IPS-NIHi7 (cell line): ENCODE data around the gene CTSZ.
"Not testable (repeated sequence)": the region's sequence is repeated elsewhere in the genome, so short reads cannot be mapped to it uniquely, and the experiment has no call there.

Source experiments
- DNase-seq: peaks from one replicate; pipeline ENCODE4 v3.0.0; 2012; ENCODE audit warnings: mixed read lengths; ENCODE audit errors: extremely low spot score

Gene CTSZ

DNA sequence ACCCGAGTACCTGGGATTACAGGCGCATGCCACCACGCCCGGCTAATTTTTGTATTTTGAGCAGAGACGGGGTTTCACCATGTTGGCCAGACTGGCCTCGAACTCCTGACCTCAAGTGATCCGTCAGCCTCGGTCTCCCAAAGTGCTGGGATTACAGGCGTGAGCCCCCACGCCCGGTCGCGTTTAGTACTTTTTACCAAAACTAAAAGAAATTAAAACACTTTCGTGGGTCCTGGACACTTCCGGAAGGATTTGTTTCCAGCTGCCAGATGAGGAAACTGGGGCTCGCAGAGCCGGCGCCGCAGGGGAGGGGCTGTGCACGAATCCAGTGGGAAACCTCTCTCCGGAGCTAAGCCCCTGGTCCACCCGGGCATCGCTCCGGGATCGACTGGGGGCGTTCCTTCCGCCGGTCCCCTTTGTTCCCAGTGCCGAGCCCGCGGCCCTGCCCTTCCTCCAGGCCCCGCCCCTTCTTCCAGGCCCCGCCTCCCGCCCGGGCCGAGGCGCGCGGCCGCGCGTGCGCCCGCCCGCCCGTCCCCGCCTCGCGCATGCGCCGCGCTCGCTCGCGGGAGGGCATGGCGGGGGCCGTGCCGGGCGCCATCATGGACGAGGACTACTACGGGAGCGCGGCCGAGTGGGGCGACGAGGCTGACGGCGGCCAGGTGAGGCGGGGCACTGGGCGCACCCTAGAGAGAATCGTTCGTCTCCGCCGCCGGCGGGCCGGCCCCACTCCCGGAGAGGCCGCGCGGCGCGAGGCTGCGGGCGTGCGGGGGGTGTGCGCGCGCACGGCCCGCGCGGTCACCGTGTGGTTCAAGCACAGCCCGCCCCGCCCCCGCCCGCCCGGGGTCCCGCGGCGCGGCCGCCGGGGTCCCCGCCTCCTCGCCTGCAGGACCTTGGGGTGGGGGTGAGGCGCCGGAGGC is 26.1 kb downstream of the CTSZ start, which contains the start of gene NELFCD:
NELFCD (plus strand) TSS at position 546 of the 917 bp plus-strand sequence; CDS start at position 600, 54 bp downstream.
- DNase-seq: peak; percentile 99

DNA sequence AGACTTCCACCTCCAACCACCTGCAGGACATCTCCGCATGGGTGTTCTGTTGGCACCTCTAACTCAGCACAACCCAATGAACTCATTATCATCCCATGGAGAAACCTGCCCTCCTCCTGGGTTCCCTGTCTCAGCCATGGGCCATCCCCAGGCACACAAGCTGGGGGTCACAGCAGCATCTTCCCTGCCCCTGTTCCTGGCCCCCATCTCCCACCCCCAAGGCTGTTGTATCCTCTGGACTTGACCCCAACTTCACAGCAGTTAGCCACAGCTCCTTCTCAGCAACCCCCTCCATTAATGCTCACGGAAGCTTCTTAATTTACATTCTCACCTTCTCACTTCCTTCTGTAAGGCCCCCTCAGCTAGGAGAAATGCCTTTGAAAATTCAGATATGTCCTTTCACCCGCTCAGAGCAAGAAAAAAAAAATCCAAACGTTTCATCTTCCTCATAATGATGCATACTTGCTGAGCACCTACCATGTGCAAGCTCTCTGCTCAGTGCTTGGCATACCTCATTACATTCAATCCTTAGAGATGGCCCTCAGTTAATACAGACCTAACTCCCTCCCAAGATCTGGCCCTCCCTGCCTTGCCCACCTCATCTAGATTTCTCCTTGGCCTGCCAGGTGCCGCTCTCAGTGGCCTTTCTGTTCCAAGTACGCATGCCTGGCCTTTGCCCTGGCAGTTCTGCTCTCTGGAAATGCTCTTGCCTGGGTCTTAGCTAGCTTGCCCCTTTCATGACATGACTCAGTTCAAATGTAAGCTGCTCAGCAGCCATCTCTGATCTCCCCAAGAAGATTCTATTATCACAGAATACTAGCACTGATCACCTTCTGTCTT is 28.5 kb downstream of the CTSZ start:
- DNase-seq: no peak

DNA sequence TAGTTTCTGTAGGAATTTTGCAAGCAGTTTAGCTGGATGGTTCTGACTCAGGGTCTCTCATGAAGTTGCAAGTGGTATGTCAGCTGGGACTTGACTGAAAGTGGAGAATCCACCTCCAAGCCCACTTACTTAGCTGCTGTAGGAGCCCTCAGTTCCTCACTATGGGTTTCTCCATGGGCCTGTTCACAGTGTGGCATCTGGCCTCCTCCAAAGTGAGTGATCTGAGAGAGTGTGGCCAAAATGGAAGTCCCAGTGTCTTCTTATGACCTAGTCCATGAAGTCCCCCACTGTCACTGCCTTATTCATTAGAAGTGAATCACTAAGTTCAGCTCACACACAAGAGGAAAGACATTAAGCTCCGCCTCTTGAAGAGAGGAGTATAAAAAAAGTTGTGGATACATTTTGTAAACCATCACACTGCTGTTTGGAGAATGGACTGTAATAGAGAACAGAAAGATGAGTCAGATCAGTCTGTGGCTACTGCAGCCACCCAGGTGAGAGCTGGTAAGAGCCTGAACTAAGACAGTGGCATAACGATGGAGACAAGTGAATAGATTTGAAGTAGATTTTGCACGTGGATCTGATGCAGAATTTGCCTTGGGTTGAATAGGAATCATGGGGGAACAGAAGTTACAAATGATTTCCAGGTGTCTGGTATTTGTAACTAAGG is 30.9 kb downstream of the CTSZ start:
- no peak for DNase-seq

DNA sequence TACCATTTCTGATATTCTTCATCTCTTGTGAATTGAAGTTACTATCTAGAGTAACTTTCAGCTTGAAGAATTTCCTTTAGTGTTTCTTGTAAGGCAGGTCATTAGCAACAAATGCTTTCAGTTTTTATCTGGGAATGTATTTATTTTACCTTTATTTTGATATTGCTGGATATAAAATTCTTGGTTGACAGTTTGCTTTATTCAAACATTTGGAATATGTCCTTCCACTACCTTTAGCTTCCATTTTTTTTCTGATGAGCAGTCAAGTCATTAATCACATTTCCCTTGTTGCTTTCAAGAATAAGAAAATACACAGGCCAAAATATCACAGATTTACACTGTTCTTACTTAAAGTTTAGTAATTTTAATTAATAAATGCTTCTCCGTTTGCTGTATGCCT is 31.7 kb downstream of the CTSZ start:
- no peak for DNase-seq

DNA sequence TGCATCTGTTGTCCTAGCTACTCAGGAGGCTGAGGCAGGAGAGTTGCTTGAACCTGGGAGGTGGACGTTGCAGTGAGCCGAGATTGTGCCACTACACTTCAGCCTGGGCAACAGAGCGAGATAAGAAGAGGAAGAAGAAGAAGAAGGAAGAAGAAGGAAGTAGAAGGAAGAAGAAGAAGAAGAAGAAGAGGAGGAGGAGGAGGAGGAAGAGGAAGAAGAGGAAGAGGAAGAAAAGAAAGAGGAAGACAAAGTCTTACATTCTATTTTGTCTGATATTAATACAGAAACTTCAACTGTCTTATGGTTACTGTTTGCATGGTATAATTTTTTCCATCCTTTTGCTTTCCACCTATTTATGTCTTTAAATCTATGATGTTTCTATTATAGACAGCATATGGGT is 33.2 kb downstream of the CTSZ start:
- DNase-seq: no peak

DNA sequence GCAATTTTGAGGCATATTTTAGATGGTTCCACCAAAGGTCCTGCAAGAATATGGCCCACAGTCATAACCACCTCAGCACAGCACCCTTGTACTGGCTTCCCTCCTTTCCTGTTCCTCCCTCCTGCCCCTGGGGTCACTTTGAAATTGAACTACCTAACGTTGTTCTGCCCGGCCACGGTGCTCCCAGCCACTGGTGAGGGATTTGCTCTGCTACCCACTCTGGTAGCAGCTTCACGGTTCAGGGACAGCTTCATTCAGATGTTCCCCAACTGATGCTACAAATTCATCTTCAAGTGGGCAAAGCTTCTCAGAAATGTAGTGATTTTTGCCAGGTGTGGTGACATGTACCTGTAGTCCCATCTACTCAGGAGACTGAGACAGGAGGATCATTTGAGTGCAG is 33.9 kb downstream of the CTSZ start:
- DNase-seq: no peak

DNA sequence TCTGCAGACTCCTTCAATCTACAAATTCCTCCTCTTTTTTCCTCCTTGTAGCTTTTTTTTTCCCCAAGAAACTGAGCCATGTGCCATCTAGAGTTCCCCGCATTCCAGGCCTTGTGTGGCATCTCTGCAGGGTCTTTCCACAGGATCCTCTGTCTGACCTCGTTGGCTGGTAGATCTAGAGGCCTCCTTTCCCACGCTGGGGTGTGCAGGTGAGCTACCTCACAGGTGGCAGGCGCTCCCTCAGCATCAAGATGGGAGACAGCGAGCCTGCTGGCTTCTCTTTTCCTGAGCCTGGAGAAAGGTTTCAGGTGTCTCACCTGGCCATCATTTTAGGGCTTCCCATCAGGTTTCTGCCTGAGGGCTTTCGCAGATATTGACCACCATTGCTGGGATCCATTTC is 35.6 kb downstream of the CTSZ start:
- DNase-seq: no peak

DNA sequence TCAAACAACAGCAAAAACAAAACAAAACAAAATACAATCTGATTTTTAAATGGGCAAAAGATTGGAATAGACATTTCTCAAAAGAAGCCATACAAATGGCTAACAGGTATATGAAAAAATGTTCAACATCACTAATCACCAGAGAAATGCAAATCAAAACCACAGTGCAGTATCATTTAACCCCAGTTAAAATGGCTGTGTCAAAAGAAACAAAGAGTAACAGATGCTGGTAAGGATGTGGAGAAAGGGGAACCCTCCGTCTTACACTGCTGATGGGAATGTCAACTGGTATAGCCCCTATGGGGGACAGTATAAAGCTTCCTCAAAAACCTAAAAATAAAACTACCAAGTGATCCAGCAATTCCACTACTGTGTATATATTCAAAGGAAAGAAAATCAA is 36.9 kb downstream of the CTSZ start:
- no peak for DNase-seq

DNA sequence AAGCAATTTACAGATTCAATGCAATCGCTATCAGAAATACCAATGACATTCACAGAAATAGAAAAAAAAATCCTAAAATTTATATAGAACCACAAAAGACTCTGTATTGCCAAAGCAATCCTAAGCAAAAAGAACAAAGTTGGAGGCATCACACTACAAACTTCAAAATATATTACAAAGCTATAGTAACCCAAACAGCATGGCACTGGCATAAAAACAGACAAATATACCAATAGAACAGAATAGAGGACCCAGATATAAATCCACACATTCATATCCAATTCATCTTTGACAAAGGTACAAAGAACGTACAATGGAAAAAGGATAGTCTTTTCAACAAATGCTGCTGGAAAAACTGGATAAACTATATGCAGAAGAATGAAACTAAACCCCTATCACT is 37.6 kb downstream of the CTSZ start:
- DNase-seq: no peak

DNA sequence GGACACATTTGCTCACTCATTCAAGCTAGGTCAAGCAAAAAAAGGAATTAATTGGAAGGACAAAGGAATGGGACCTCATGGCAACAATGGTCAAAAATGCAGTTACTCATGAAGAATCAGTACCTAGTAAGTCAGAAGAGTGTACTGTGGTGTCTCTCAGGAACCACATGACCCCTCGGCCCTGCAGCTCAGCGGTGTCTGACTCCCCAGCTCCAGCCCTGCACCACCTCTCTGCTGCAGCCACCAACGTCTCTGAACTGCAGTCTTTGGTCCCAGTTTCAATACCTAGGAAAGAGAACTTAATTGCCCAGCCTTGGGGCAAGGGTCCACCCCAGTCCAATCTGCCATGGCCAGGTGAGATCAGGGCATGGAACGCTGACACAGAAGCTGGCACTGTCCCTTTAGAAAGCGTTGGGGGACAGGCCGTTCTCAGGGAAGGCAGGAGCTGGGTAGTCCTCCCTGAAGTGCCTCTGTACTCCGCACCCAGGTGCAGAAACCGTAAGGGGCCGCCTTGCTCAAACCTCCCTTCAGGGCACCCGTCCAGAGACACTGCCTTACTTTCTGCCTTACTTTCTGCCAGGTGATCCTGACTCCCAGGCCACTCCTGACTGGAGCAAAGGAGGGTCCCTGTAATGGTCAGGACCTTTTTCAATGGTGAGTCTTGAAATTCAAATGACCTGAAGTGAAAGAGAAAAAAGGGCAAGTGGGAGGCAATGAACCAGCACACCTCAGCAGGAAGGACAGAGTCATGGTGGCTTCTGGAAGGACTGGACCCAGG is 39.2 kb downstream of the CTSZ start:
- no peak for DNase-seq

DNA sequence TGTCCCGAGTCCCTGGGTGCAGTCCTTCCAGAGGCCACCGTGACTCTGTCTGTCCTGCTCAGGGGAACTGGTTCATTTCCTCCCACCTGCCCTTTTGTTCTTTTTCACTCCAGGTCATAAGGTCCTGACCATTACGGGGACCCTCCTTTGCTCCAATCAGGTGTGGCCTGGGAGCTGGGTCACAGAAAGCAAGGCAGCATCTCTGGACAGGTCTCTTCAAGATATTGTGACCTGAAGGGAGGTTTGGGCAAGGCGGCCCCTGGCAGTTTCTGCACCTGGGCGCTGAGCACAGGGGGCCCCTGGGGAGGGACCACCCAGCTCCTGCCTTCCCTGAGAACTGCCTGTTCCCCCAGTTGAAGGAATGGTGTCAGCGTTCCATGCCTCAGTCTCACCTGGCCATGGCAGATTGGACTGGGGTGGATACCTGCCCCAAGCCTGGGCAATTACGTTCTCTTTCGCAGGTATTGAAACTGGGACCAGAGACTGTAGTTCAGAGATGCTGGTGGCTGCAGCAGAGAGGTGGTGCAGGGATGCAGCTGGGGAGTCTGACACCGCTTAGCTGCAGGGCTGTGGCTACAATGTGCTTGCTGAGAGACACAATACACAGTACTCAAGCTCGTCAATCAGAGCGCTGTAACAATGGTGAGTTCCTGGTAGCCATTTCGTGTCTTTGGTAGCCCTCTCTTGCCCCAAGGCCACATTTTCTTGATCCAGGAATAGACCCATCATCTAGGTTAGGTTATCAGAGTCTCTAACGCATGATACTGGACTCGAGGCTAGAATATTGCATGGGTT is 41.6 kb downstream of the CTSZ start:
- DNase-seq: no peak

DNA sequence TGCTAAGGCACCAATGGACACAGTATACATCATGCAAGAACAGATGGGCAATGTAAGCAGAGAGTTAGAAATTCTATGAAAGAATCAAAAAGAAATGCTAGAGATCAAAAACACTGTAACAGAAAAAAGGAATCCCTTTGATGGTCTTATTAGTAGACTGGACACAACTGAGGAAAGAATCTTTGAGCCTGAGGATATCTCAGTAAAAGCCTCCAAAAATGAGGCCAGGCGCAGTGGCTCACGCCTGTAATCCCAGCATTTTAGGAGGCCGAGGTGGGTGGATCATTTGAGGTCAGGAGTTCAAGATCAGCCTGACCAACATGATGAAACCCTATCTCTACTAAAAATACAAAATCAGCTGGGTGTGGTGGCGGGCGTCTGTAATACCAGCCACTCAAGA is 43.1 kb downstream of the CTSZ start:
- not testable (repeated sequence) for DNase-seq

DNA sequence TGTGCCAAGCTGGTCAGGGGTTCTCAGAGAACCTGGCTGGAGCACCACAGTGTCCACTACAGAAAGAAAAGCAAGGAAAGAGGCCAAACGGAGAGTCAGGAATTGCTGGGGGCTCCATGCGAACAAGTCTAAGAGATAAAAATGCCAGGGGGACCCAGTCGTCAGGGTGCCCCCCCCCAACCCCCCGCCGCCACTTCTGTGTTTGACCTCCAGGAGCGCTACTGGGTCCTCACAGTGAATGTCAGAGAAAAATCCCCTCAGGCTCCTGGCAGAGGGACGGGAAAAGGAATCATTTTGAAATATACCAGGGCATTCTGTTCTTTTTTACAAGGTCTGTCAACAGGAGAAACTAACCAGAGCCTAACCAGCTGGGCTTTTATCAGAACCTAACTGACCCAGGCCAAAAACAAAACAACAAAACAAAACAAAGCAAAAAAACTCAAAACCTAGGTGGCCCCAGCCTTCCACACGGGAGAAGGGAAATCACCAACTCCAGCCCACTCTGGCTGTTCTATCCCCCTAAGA is 43.9 kb downstream of the CTSZ start:
- peak; percentile 47 for DNase-seq

DNA sequence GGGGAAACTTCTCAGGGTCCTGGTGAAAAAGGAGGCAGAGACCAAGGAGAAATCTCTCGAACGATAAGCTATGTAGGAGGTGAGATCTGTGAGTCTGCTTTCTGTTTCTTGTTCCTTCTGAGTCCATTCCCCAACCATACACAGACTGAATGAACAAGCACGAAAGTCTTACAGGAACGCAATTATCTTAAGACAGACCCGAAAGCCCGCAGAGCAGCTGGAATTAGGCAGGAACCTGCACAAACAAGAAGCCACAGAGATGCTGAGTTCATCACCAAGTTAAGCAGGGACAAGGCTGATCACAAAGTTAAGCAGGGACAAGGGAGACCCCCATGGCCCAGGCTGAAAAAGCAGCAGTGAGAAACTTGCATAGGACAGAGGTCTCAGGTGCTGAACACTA is 47.4 kb downstream of the CTSZ start:
- DNase-seq: no peak

DNA sequence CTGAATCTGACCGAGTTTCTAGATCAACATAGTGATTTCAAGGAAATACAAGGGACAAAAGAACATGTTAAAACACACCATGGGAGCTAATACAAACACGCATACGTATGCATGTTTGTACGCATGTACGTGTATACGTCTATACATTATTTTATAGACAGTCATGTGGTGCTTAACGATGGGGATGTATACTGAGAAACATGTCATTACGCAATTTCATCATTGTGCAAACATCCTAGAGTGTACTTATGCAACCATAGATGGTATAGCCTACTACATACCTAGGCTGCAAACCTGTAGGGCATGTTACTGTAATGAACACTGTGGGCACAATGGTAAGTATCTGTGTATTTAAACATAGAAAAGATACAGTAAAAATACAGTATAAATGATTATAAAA is 51.0 kb downstream of the CTSZ start:
- DNase-seq: no peak

DNA sequence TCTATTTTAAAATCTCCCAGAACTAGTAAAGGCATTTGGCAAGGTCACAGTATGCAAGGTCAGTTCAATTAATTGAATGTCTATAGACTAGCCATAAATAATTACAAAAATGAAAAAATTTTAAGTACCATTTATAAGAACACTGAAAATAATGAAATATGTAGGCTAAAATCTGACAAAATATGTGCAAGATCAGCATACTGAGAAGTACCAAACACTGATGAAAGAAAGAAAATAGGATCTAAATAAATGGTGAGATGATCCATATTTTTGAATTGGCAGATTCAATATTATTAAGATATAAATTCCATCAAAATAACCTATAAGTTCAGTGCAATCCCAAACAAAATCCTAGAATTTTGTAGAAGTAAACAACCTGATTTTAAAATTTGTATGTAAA is 54.0 kb downstream of the CTSZ start:
- DNase-seq: no peak

DNA sequence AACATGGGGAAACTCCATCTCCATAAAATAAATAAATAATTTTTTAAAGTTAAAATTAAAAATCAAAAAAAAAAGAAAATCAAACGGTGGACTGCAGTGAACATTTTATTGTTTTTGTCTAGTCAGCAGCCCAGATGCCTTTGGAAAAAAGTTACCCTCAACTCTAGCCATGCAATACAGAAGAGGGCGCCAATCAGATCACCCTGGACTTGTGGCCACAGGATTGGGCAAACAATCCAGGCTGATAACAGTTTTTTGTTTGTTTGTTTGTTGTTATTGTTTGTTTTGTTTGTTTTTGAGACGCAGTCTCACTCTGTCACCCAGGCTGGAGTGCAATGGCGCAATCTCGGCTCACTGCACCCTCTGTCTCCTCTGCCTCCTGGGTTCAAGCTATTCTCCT is 56.5 kb downstream of the CTSZ start:
- DNase-seq: no peak

DNA sequence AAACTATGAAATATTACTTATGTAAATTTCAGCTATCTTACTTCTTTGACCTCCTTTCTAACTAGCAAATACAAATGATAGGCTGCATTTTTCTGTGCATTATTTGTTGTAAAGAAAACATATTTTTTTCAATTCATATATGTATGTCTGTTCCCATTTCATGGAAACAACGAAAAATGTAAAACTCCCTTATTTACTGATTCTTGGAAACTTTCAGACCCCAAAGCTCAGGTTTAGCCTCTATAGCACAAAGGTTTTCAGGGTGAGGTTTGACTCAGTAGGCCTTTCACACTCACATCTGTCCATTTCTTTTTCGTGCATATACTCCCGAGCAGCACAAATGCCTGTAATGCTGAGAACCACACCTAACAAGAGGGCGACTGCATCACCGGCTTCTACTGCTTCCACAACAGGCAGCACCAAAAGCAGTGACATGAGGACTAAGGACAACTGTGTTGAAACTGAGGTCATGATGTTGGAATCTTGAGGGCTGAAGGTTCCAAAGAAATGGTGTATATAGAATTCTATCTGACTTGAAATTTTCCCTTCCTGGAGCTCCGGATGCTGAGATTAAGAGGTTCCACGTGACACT is 59.2 kb downstream of the CTSZ start:
- not testable (repeated sequence) for DNase-seq

DNA sequence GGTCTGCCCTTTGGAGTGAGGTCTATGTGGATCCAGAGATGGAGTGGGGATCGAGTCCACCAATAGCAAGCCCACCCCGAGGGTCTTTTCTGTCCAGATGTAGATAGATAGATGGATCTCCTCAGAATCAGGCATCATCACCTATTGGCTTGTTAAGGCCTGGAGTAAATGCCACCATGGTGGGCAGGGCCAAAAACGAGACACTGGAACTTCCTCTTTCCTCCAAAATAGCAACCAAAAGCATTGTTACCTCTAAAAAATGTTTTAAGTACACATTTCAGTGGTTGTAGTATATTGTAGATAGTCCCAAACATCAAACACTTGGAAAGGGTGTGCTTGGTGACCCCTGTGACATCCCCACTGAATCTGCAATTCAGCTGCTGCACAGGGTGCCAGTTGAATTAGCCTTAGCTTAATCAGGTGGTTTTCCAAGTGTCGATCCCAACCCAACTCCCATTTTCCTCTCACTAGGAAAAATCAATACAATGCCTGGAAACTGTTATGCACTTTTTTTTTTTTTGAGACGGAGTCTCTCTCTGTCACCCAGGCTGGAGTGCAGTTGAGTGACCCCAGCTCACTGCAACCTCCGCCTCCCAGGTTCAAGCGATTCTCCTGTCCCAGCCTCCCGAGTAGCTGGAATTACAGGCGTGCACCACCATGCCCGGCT is 61.0 kb downstream of the CTSZ start:
- no peak for DNase-seq
